GM12878 (cell line): Measurements from ENCODE around the gene PREB. TPM values are rescaled to one million over a fixed set of nuclear protein-coding genes. Genes with fewer than 3 reads are reported as not detected.

Source experiments
- ATAC-seq: fragments of 200-7000 bp; cut with Tn5 transposase; 3 replicates; pipeline ENCODE4 v1.9.1; 2020; ENCODE audit warnings: mild to moderate bottlenecking, moderate library complexity
- BruUV-seq: library from RNA; stranded (reverse); fragments of 400-500 nt; replicated peaks from 2 replicates; lab custom pipeline; 2021; lab: Mats Ljungman, UMichigan
- CTCF ChIA-PET: fragments of 300-600 bp; sonication (Branson Sonifier 250); formaldehyde crosslinking; extraction: SDS; loops from one replicate; lab custom pipeline; 2021; ENCODE audit warnings: inconsistent platforms; lab: Yijun Ruan, JAX
- POLR2A ChIA-PET: fragments of 350-600 bp; formaldehyde crosslinking; extraction: SDS; loops from one replicate; lab custom pipeline; 2021; ENCODE audit warnings: inconsistent platforms; lab: Charles Lee
- RAD21 ChIA-PET: fragments of 300-600 bp; sonication (Branson Sonifier 250); formaldehyde crosslinking; loops from one replicate; lab custom pipeline; 2023; ENCODE audit warnings: antibody characterized with exemption; ENCODE audit not compliant: unreplicated experiment; lab: Charles Lee
- SMC1A ChIA-PET: fragments of 300-600 bp; sonication (Branson Sonifier 250); formaldehyde crosslinking; loops from one replicate; lab custom pipeline; 2023; ENCODE audit not compliant: unreplicated experiment, uncharacterized antibody; lab: Charles Lee
- DNase-seq: peaks from one replicate; pipeline ENCODE4 v3.0.0-alpha.2; 2011; ENCODE audit warnings: low read depth, low spot score
- FAIRE-seq: peaks from 3 replicates; lab custom pipeline; 2011; peaks lifted over from hg19 to GRCh38; lab: Jason Lieb, UNC
- H2AFZ ChIP-seq: 2 replicates; pipeline ENCODE4 v1.6.0; 2011; ENCODE audit warnings: low read depth, low read length, control low read depth; ENCODE audit not compliant: control insufficient read depth
- H3K27ac ChIP-seq: 2 replicates; pipeline ENCODE4 v1.5.1; 2011; ENCODE audit warnings: control low read depth; ENCODE audit not compliant: control insufficient read depth, insufficient read depth
- H3K27me3 ChIP-seq, 2 experiments: replicated peaks in 1 of 2; 2 replicates each; pipeline versions ENCODE4 v1.6.0 to v1.6.1; 2011; ENCODE audit warnings: low read length in 1 of 2; ENCODE audit not compliant: control insufficient read depth in 2 of 2, insufficient read depth in 2 of 2
- H3K36me3 ChIP-seq, 2 experiments: 2 replicates each; pipeline ENCODE4 v1.5.1; 2011; ENCODE audit warnings: low read length in 1 of 2; ENCODE audit not compliant: control insufficient read depth in 2 of 2, insufficient read depth in 2 of 2
- H3K4me1 ChIP-seq: 2 replicates; pipeline ENCODE4 v1.6.1; 2011; ENCODE audit warnings: mild to moderate bottlenecking, low read length, moderate library complexity, mixed read lengths; ENCODE audit not compliant: control insufficient read depth, insufficient read depth
- H3K4me2 ChIP-seq: 2 replicates; pipeline ENCODE4 v1.6.0; 2011; ENCODE audit warnings: control low read depth; ENCODE audit not compliant: control insufficient read depth, insufficient read depth
- H3K4me3 ChIP-seq: fragments of 200-600 bp; sonication (generic); 2 replicates; pipeline ENCODE4 v1.5.1; 2016
- H3K79me2 ChIP-seq: 2 replicates; pipeline ENCODE4 v1.6.0; 2011; ENCODE audit warnings: low read length; ENCODE audit not compliant: control insufficient read depth, insufficient read depth
- H3K9ac ChIP-seq: 2 replicates; pipeline ENCODE4 v1.8.0; 2011; ENCODE audit warnings: low read length, control low read depth, mixed read lengths; ENCODE audit not compliant: control insufficient read depth, insufficient read depth
- H3K9me3 ChIP-seq: replicated peaks from 3 replicates; pipeline ENCODE4 v1.5.1; 2011; ENCODE audit warnings: mild to moderate bottlenecking, low read length; ENCODE audit not compliant: control insufficient read depth, insufficient read depth
- H4K20me1 ChIP-seq: 2 replicates; pipeline ENCODE4 v1.6.0; 2011; ENCODE audit not compliant: control insufficient read depth, insufficient read depth
- CEBPZ ChIP-seq: fragments of 150-350 bp; IDR thresholded peaks from 2 replicates; pipeline ENCODE4 v1.6.1; 2016; ENCODE audit warnings: low read depth, low read length
- CHD4 ChIP-seq: fragments of 200-600 bp; sonication (generic); IDR thresholded peaks from 2 replicates; pipeline ENCODE4 v1.6.1; 2016; ENCODE audit warnings: mild to moderate bottlenecking
- FOXK2 ChIP-seq: fragments of 450-650 bp; IDR thresholded peaks from 2 replicates; pipeline ENCODE4 v1.6.1; 2017; ENCODE audit warnings: mild to moderate bottlenecking, moderate library complexity
- MAX ChIP-seq: IDR thresholded peaks from 2 replicates; pipeline ENCODE4 v1.6.1; 2012; ENCODE audit warnings: low read depth, low read length, improper control_type of control experiment
- NR2C1 ChIP-seq: fragments of 450-650 bp; IDR thresholded peaks from 2 replicates; pipeline ENCODE4 v1.6.1; 2017; ENCODE audit warnings: antibody characterized with exemption, mild to moderate bottlenecking, moderate library complexity
- RELB ChIP-seq: fragments of 450-650 bp; IDR thresholded peaks from 2 replicates; pipeline ENCODE4 v1.6.1; 2017; ENCODE audit warnings: low read depth, mild to moderate bottlenecking, moderate library complexity
- REST ChIP-seq: IDR thresholded peaks from 2 replicates; pipeline ENCODE4 v1.6.1; 2012; ENCODE audit warnings: mild to moderate bottlenecking, low read depth, low read length
- RFX5 ChIP-seq: IDR thresholded peaks from 2 replicates; pipeline ENCODE4 v1.6.1; 2011; ENCODE audit warnings: low read depth, low read length, improper control_type of control experiment
- SIN3A ChIP-seq: IDR thresholded peaks from 2 replicates; pipeline ENCODE4 v1.6.1; 2012; ENCODE audit warnings: low read depth, low read length, improper control_type of control experiment
- SIX5 ChIP-seq: IDR thresholded peaks from 2 replicates; pipeline ENCODE4 v1.6.1; 2011; ENCODE audit warnings: mild to moderate bottlenecking, low read depth, low read length, moderate library complexity; ENCODE audit not compliant: severe bottlenecking
- SMARCA5 ChIP-seq: fragments of 450-650 bp; IDR thresholded peaks from 2 replicates; pipeline ENCODE4 v1.6.1; 2017; ENCODE audit warnings: mild to moderate bottlenecking
- TBL1XR1 ChIP-seq: IDR thresholded peaks from 2 replicates; pipeline ENCODE4 v1.6.1; 2012; ENCODE audit warnings: low read depth, low read length, improper control_type of control experiment
- TCF12 ChIP-seq: IDR thresholded peaks from 2 replicates; pipeline ENCODE4 v1.6.1; 2011; ENCODE audit warnings: low read depth, mild to moderate bottlenecking, low read length
- USF1 ChIP-seq: IDR thresholded peaks from 2 replicates; pipeline ENCODE4 v1.6.1; 2011; ENCODE audit warnings: borderline replicate concordance, low read depth, mild to moderate bottlenecking, moderate library complexity, mixed read lengths, low read length; ENCODE audit not compliant: insufficient read depth; ENCODE audit errors: extremely low read length
- ZZZ3 ChIP-seq: IDR thresholded peaks from 2 replicates; pipeline ENCODE4 v1.6.1; 2011; ENCODE audit warnings: low read depth; ENCODE audit not compliant: control insufficient read depth, insufficient read length
- WGBS: methylation state at CpG from one replicate; pipeline ENCODE4 v1.1.6; 2016; ENCODE audit warnings: low lambda C conversion rate; ENCODE audit not compliant: insufficient replicate concordance, insufficient coverage; ENCODE audit errors: missing lambda C conversion rate; 5-methylcytosine and 5-hydroxymethylcytosine counted together
- in situ Hi-C: fragments of 300-500 bp; cut with MboI; formaldehyde crosslinking; loops from 9 replicates; pipeline ENCODE4 v1.14.3; 2018; ENCODE audit warnings: mixed read lengths
- intact Hi-C: fragments of 100-400 bp; cut with micrococcal nuclease; formaldehyde crosslinking; loops from one replicate; pipeline ENCODE4 v1.14.2; 2022; ENCODE audit not compliant: unreplicated experiment
- polyA plus RNA-seq, 11 experiments: library from polyadenylated mRNA; depleted of rRNA in 4 of 11; unstranded in 6 of 11; stranded (reverse) in 5 of 11; fragments of >200 nt; fragmentation: Nextera tagmentation in 4 of 11; fragmentation: Illumina TruSeq in 1 of 11; extraction: Ambion mirVana in 4 of 11; extraction: Trizol in 1 of 11; gene quantifications; 1 replicate in 1 of 11; 2 replicates in 10 of 11; pipeline versions ENCODE4 v1.2.1 to v1.2.3, GENCODE V29; 2011 to 2016; ENCODE audit warnings: inconsistent platforms in 2 of 11, missing spikeins in 2 of 11, low read depth in 1 of 11
- total RNA-seq, 4 experiments: library from RNA; depleted of rRNA in 3 of 4; stranded (reverse); fragments of >200 nt in 3 of 4; fragmentation: Illumina TruSeq in 1 of 4; extraction: Trizol in 1 of 4; gene quantifications; 2 replicates each; pipeline versions ENCODE4 v1.2.1 to v1.2.3, GENCODE V29; 2013 to 2021

Gene PREB
- total and polyA plus RNA-seq, 10 of the 15 experiments (the other 5 are each of a cell fraction or from before 2014, with no cell fraction given) = 26.3 to 101 (median 52.7) TPM

GRCh38 chr2:27136751-27137150 lies 2.3 kb upstream of the PREB start:
- ChIA-PET SMC1A (no interaction called here), CTCF (no interaction called here), POLR2A (no interaction called here), RAD21 (no interaction called here)
- no peak overlapping the region for H3K9ac ChIP-seq
- peaks cover 8% of the 10 kb centered on the region for H3K4me1 ChIP-seq
- H3K4me2 ChIP-seq = no peak overlapping the region
- H3K79me2 ChIP-seq = peaks cover 19% of the 10 kb centered on the region
- ATAC-seq = no peak
- no peak overlapping the region for H3K27ac ChIP-seq
- no peak for TF ChIP-seq NR2C1
- TF ChIP-seq CHD4 = no peak
- no peak for TF ChIP-seq RELB
- TF ChIP-seq ZZZ3 = no peak
- no peak for TF ChIP-seq RFX5
- no peak for TF ChIP-seq MAX
- no peak for TF ChIP-seq SMARCA5
- no peak for TF ChIP-seq SIN3A
- no peak for TF ChIP-seq FOXK2
- TF ChIP-seq TBL1XR1 = no peak
- no peak for TF ChIP-seq SIX5
- TF ChIP-seq CEBPZ = no peak
- no peak for TF ChIP-seq USF1
- no peak for TF ChIP-seq REST
- TF ChIP-seq TCF12 = no peak
- no peak overlapping the region for H2AFZ ChIP-seq
- BruUV-seq = no TSS peak
- in situ Hi-C loops (no loop called here), intact Hi-C loops (no loop called here)
- no peaks in the 10 kb centered on the region for H3K27me3 ChIP-seq
- no peak for DNase-seq
- no peaks in the 10 kb centered on the region for H3K9me3 ChIP-seq
- peaks cover 2 to 6% of the 10 kb centered on the region in 2 experiments; a peak in 2 of 4 replicates for H3K36me3 ChIP-seq
- 56% methylated on average over 7 of the region's 7 CpGs for WGBS
- no peak overlapping the region for H3K4me3 ChIP-seq
- no peak for FAIRE-seq
- no peaks in the 10 kb centered on the region for H4K20me1 ChIP-seq
